ENCODE data around the gene TMEM266.

Gene TMEM266

DNA sequence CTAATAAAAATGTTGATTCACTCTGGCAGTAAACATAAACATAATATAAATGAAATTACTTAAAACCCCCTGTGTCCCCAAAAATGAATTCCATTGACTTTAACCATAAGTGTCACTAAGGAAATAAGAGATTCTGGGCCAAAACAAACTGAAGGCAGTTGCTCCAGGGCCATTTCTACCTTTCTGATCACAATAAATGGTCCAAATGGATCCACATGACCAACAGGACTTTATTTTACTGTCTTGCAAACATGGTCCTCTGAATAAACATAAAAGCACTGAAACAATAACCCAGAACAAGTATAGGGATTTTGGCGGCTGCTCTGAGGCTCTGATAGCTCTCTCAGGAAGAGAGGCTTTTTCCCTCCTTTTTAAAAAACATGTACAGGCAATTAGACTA is 174.1 kb downstream of the TMEM266 start:
- no peak for ATAC-seq
- TF ChIP-seq PPARA (CRISPR knock-in tag; IDR thresholded peaks at IDR 0.05; ENCODE audit: borderline replicate concordance) (no peak), ZC3H10 (CRISPR knock-in tag; IDR thresholded peaks at IDR 0.05) (no peak), SNAI2 (CRISPR knock-in tag; IDR thresholded peaks at IDR 0.05) (no peak), ZNF565 (CRISPR knock-in tag; conservative IDR thresholded peaks at IDR 0.05; ENCODE audit: low read depth) (no peak), BACH2 (CRISPR knock-in tag; IDR thresholded peaks at IDR 0.05; ENCODE audit: borderline replicate concordance) (no peak), TCF4 (CRISPR knock-in tag; IDR thresholded peaks at IDR 0.05; ENCODE audit: borderline replicate concordance) (no peak), RARB (CRISPR knock-in tag; IDR thresholded peaks at IDR 0.05) (no peak), GLIS3 (CRISPR knock-in tag; IDR thresholded peaks at IDR 0.05) (no peak), ARNTL (CRISPR knock-in tag; IDR thresholded peaks at IDR 0.05; ENCODE audit: borderline replicate concordance, low read depth) (no peak), OSR1 (CRISPR knock-in tag; IDR thresholded peaks at IDR 0.05) (no peak), TOX (CRISPR knock-in tag; IDR thresholded peaks at IDR 0.05; ENCODE audit: borderline replicate concordance) (no peak), ZFP3 (CRISPR knock-in tag; IDR thresholded peaks at IDR 0.05) (no peak)
- TF ChIP-seq, protein P1, sequence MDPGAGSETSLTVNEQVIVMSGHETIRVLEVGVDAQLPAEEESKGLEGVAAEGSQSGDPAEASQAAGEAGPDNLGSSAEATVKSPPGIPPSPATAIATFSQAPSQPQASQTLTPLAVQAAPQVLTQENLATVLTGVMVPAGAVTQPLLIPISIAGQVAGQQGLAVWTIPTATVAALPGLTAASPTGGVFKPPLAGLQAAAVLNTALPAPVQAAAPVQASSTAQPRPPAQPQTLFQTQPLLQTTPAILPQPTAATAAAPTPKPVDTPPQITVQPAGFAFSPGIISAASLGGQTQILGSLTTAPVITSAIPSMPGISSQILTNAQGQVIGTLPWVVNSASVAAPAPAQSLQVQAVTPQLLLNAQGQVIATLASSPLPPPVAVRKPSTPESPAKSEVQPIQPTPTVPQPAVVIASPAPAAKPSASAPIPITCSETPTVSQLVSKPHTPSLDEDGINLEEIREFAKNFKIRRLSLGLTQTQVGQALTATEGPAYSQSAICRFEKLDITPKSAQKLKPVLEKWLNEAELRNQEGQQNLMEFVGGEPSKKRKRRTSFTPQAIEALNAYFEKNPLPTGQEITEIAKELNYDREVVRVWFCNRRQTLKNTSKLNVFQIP (CRISPR knock-in tag; IDR thresholded peaks at IDR 0.05; ENCODE audit: borderline replicate concordance, low read depth): no peak
- TF ChIP-seq, protein P2, sequence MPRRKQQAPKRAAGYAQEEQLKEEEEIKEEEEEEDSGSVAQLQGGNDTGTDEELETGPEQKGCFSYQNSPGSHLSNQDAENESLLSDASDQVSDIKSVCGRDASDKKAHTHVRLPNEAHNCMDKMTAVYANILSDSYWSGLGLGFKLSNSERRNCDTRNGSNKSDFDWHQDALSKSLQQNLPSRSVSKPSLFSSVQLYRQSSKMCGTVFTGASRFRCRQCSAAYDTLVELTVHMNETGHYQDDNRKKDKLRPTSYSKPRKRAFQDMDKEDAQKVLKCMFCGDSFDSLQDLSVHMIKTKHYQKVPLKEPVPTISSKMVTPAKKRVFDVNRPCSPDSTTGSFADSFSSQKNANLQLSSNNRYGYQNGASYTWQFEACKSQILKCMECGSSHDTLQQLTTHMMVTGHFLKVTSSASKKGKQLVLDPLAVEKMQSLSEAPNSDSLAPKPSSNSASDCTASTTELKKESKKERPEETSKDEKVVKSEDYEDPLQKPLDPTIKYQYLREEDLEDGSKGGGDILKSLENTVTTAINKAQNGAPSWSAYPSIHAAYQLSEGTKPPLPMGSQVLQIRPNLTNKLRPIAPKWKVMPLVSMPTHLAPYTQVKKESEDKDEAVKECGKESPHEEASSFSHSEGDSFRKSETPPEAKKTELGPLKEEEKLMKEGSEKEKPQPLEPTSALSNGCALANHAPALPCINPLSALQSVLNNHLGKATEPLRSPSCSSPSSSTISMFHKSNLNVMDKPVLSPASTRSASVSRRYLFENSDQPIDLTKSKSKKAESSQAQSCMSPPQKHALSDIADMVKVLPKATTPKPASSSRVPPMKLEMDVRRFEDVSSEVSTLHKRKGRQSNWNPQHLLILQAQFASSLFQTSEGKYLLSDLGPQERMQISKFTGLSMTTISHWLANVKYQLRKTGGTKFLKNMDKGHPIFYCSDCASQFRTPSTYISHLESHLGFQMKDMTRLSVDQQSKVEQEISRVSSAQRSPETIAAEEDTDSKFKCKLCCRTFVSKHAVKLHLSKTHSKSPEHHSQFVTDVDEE (CRISPR knock-in tag; IDR thresholded peaks at IDR 0.05): no peak
- TF ChIP-seq, protein P3, sequence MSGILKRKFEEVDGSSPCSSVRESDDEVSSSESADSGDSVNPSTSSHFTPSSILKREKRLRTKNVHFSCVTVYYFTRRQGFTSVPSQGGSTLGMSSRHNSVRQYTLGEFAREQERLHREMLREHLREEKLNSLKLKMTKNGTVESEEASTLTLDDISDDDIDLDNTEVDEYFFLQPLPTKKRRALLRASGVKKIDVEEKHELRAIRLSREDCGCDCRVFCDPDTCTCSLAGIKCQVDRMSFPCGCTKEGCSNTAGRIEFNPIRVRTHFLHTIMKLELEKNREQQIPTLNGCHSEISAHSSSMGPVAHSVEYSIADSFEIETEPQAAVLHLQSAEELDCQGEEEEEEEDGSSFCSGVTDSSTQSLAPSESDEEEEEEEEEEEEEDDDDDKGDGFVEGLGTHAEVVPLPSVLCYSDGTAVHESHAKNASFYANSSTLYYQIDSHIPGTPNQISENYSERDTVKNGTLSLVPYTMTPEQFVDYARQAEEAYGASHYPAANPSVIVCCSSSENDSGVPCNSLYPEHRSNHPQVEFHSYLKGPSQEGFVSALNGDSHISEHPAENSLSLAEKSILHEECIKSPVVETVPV (CRISPR knock-in tag; IDR thresholded peaks at IDR 0.05): no peak
- TF ChIP-seq, protein P4, sequence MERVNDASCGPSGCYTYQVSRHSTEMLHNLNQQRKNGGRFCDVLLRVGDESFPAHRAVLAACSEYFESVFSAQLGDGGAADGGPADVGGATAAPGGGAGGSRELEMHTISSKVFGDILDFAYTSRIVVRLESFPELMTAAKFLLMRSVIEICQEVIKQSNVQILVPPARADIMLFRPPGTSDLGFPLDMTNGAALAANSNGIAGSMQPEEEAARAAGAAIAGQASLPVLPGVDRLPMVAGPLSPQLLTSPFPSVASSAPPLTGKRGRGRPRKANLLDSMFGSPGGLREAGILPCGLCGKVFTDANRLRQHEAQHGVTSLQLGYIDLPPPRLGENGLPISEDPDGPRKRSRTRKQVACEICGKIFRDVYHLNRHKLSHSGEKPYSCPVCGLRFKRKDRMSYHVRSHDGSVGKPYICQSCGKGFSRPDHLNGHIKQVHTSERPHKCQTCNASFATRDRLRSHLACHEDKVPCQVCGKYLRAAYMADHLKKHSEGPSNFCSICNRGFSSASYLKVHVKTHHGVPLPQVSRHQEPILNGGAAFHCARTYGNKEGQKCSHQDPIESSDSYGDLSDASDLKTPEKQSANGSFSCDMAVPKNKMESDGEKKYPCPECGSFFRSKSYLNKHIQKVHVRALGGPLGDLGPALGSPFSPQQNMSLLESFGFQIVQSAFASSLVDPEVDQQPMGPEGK (CRISPR knock-in tag; IDR thresholded peaks at IDR 0.05; ENCODE audit: borderline replicate concordance): no peak

DNA sequence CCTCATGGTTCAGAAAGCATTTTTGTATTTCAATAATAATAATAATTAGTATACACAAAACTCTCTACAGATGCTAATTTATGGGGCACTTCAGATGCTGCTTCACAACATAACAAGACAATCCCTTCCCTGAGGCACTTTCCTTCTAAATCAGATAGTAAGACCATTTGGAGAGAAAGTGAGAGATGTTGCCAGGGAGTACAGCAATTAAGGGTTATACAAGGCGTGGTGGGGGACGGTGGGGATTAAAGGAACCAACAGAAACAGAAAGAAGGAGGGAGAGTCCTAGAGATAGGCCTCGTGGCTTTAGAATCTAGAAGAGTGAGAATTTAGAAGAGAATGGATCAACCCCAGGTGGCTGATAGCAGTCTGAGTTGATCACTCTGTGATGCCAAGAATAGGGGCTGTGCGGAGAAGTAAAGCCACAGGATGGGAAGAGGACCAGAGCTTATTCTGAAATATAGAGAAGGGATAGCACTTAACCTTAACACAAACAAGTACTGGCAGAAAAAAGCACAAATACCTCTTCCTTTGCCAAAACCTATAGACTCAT is 174.6 kb downstream of the TMEM266 start:
- ATAC-seq: no peak
- no peak for TF ChIP-seq ZNF70 (CRISPR knock-in tag; IDR thresholded peaks at IDR 0.05)
- no peak for TF ChIP-seq CSDC2 (CRISPR knock-in tag; IDR thresholded peaks at IDR 0.05)
- TF ChIP-seq, protein P5, sequence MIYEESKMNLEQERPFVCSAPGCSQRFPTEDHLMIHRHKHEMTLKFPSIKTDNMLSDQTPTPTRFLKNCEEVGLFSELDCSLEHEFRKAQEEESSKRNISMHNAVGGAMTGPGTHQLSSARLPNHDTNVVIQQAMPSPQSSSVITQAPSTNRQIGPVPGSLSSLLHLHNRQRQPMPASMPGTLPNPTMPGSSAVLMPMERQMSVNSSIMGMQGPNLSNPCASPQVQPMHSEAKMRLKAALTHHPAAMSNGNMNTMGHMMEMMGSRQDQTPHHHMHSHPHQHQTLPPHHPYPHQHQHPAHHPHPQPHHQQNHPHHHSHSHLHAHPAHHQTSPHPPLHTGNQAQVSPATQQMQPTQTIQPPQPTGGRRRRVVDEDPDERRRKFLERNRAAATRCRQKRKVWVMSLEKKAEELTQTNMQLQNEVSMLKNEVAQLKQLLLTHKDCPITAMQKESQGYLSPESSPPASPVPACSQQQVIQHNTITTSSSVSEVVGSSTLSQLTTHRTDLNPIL (CRISPR knock-in tag; IDR thresholded peaks at IDR 0.05; ENCODE audit: low read depth): no peak
- no peak for TF ChIP-seq ZNF565 (CRISPR knock-in tag; conservative IDR thresholded peaks at IDR 0.05; ENCODE audit: low read depth)
- TF ChIP-seq TOX (CRISPR knock-in tag; IDR thresholded peaks at IDR 0.05; ENCODE audit: borderline replicate concordance): no peak
- no peak for TF ChIP-seq ZNF8 (CRISPR knock-in tag; IDR thresholded peaks at IDR 0.05)
- TF ChIP-seq SNAI2 (CRISPR knock-in tag; IDR thresholded peaks at IDR 0.05): no peak
- TF ChIP-seq, protein P2 (CRISPR knock-in tag; IDR thresholded peaks at IDR 0.05): no peak
- TF ChIP-seq, protein P4 (CRISPR knock-in tag; IDR thresholded peaks at IDR 0.05; ENCODE audit: borderline replicate concordance): no peak
- TF ChIP-seq ZC3H10 (CRISPR knock-in tag; IDR thresholded peaks at IDR 0.05): no peak
- TF ChIP-seq, protein P1 (CRISPR knock-in tag; IDR thresholded peaks at IDR 0.05; ENCODE audit: borderline replicate concordance, low read depth): no peak
- TF ChIP-seq ZFP30 (CRISPR knock-in tag; IDR thresholded peaks at IDR 0.05): no peak
- no peak for TF ChIP-seq PPARA (CRISPR knock-in tag; IDR thresholded peaks at IDR 0.05; ENCODE audit: borderline replicate concordance)
- no peak for TF ChIP-seq ARNTL (CRISPR knock-in tag; IDR thresholded peaks at IDR 0.05; ENCODE audit: borderline replicate concordance, low read depth)
- TF ChIP-seq ISL1 (CRISPR knock-in tag; IDR thresholded peaks at IDR 0.05): no peak
- no peak for TF ChIP-seq BACH2 (CRISPR knock-in tag; IDR thresholded peaks at IDR 0.05; ENCODE audit: borderline replicate concordance)
- no peak for TF ChIP-seq ESRRG (CRISPR knock-in tag; IDR thresholded peaks at IDR 0.05)
- TF ChIP-seq RARB (CRISPR knock-in tag; IDR thresholded peaks at IDR 0.05): no peak
